ENCODE data around the gene PTCD3.

Gene PTCD3

DNA sequence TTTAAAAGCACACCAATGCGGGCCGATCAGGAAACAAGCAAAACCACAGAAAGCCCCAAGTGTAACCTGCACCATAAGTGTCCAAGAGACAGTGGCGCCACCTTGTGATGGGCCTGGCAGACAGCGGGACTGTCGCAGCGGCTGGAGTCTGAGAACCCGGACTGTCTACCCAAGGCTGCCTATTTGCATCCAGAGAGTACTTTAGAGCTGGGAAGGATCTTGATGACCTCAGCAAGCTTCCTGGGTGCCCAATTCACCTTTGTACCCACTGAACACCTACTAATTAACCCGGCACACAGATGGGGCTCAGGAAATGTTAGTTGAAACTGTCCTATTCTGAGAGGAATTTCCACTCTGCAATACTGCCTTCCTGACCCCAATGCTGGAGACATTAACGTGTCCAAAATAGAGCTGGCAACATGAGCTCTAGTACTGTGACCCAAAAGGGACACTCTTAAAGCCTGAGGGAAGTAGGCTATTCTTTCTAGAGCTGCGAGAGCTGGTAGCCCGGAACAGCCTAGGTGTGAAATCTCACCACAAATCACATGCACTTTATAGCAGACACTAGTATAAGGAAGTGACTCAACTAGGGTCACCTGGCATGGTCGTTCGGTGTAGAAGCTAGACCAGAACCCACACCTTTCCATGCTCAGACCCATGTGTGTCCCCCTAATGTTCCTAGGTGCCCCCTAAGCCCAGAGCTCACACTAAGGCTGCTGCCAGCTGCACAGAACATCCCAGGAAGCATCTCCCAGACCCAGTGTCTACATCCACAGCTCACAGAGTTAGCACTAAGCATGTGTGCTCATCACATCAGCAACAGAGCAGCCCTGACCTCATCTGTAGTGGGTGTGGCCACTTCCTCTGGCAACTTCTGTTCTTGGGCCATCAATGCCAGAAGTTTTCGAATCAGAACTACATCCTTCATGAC lies 25.8 kb upstream of the PTCD3 start:
- H3K4me3 ChIP-seq = no peak overlapping the region
- H3K27ac ChIP-seq = peak overlapping the region in 8 of 21 experiments; percentile 6 to 78 (median 26)

DNA sequence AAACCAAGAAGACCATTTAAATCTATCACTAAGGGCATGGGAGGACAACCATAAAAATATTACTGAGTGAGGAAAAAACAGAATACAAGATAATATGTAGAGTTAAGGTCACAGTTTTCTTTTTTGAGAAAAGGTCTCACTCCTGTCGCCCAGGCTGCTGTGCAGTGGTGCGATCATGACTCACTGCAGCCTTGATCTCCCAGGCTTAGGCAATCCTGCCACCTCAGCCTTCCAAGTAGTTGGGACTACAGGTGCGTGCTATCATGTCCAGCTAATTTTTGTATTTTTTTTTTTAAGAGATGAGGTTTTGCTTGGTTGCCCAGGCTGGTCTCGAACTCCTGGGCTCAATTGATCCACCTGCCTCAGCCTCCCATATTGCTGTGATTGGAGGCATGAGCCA lies 24.3 kb upstream of the PTCD3 start:
- H3K4me3 ChIP-seq = no peak overlapping the region
- no peak overlapping the region for H3K27ac ChIP-seq

GRCh38 chr2:86082756-86083155 lies 23.3 kb upstream of the PTCD3 start:
- H3K4me3 ChIP-seq = no peak overlapping the region
- no peak overlapping the region for H3K27ac ChIP-seq

- no peak overlapping the region for H3K27ac ChIP-seq
- H3K4me3 ChIP-seq = no peak overlapping the region
Observed at GRCh38 chr2:86087936-86088850, 17.8 kb upstream of the PTCD3 start.

DNA sequence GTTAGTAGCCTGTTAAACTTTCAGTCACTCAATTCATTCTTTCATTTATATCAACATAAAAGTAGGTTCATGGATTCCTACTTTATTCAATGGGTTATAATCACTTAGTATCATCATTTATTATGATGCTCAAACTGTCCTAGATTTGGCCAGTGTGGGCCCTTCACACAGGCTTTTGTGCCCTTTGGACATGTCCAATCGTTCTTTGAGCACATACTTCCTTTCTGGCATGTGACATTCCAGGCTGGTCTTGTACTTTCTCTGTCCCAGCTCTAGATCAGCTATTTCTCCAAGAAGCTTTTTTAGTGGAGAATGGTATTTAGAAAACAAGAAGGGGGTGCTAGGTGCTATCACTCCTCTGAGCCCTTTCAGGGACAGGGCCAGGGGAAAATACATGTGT lies 11.8 kb upstream of the PTCD3 start:
- Histone ChIP-seq H3K27ac (no peak overlapping the region), H3K4me3 (no peak overlapping the region)

GRCh38 chr2:86097114-86097896 lies 8.7 kb upstream of the PTCD3 start:
- no peak overlapping the region for H3K27ac ChIP-seq
- H3K4me3 ChIP-seq = no peak overlapping the region

DNA sequence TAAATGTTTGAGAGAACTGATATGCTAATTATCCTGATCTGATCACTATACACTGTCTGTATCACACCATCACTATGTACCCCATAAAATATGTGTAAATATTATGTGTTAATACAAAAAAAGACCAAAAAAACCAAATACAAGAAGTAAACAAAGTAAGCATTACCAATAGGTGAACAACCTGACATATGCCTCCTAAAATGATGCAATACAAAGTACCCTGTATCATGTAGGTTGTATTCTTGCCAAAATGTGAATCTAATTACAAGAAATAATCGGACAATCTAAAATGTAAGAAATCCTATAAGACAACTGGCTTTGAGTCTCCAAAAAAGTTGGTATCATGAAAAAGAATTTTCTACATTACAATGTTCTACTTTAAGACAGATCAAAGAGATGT lies 8.1 kb upstream of the PTCD3 start:
- no peak overlapping the region for H3K4me3 ChIP-seq

GRCh38 chr2:86102157-86102556 lies 3.9 kb upstream of the PTCD3 start:
- Histone ChIP-seq H3K27ac (no peak overlapping the region), H3K4me3 (no peak overlapping the region)

More for the DNA sequence above, 8.1 kb upstream of the PTCD3 start:
- H3K27ac ChIP-seq = no peak overlapping the region

DNA sequence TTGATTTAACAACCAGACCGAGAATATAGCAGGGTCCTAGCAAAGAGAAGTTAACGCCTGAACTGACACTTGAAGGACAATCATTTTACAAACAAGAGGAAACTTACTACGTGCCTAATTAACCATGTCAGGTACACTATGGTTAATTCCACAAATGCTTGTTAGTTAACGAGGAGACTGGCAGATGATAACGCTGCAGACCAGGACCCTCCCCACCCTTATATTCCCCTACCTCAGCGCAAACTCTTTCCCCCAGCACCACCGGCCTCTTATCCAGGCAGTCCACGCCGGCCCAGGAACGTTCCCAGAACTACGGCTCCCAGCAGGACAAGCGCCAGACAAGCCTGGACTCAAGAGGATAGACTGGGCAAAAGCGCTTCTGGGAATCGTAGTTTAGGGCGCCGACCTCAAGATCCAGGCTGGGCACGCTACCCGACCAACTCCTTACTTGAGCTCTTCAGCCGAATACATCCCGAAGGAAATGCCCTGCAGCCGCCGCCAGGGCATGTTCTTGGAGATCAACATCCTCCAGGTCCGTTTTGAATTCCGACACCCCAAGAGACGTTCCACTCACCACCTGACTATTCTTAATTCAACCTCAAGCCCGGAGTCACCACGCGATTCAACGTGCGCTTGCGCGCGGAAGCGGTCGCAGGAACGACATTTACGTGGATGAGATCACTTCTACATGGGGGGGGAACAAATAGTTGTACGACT lies 625 bp upstream of the PTCD3 start, which contains the start of gene POLR1A:
Gene POLR1A, minus strand, starts transcription at position 635 of the 717 bp plus-strand sequence. Its CDS starts 110 bp downstream, at position 525.
- Histone ChIP-seq H3K4me3 (peak within 1 kb of the TSS; percentile 59 to 87 (median 65)), H3K27ac (peak within 1 kb of the TSS; percentile 4 to 94 (median 86))

DNA sequence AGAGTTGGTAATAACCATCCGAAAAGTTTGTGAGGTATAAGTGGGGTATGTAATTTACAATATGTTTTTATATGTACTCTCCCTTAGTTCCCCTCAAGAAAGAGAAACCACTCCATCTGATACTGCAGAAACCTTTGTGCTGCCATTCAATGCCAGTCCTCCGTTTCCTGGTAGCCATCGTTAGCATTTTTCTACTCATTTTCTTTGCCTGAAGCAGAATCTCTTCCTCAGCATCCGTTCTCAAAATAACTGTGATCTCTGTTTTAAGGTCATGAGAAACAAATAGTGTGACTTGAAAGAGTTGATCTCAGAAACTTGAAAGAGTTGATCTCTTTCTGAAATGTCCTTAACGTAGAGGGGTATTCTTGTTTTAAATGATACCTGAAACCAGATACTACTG lies 996 bp downstream of the PTCD3 start:
- Histone ChIP-seq H3K4me3 (peak overlapping the region; percentile 59 to 87 (median 65)), H3K27ac (peak overlapping the region in 9 of 21 experiments; percentile 81 to 93 (median 87))

- no peak overlapping the region for H3K27ac ChIP-seq
- H3K4me3 ChIP-seq = no peak overlapping the region
Observed at GRCh38 chr2:86118130-86118529, 12.1 kb downstream of the PTCD3 start.

GRCh38 chr2:86123328-86123925 lies 17.4 kb downstream of the PTCD3 start:
- H3K4me3 ChIP-seq = no peak overlapping the region
- no peak overlapping the region for H3K27ac ChIP-seq

- Histone ChIP-seq H3K27ac (no peak overlapping the region), H3K4me3 (no peak overlapping the region)
Observed at GRCh38 chr2:86124683-86125082, 18.6 kb downstream of the PTCD3 start.

- Histone ChIP-seq H3K4me3 (no peak overlapping the region), H3K27ac (no peak overlapping the region)
Observed at GRCh38 chr2:86134709-86135108, 28.7 kb downstream of the PTCD3 start.

DNA sequence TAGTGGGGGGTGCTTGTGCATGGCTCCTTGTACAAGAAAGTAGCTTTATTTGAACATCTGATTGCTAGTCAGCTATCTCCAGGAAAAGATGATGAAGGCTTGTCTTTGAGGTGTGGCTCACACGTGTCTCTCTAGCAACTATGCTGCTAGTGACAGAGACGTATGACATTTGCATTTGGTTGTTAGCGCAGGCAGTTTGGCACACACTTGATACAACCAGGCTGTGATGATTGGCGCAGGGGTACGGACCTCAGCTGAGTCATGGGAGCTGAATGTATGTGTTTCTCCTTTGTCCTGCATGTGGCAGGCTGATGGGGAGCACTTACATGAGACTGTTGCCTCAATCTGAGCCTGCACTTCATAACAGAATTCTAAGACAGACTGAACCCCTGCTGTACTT lies 29.6 kb downstream of the PTCD3 start:
- Histone ChIP-seq H3K4me3 (no peak overlapping the region), H3K27ac (no peak overlapping the region)

DNA sequence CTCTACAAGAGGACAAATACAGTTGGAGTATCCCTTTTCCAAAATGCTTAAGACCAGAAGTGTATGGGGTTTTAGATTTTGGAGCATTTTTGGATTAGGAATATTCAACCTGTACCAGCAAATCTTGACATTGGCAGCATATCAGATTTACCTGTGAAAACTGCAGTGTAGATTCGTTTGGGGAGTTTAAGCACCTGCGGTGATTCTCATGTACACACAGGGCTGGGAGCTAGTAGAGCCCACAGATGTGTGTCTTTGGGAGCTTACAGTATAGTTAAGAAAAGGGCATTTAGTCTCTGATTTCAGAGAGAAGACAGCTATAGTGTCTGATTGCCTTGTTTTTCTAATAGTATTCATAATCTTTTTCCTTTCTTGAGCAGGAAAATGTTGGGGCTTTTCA lies 30.1 kb downstream of the PTCD3 start:
- H3K27ac ChIP-seq = no peak overlapping the region

DNA sequence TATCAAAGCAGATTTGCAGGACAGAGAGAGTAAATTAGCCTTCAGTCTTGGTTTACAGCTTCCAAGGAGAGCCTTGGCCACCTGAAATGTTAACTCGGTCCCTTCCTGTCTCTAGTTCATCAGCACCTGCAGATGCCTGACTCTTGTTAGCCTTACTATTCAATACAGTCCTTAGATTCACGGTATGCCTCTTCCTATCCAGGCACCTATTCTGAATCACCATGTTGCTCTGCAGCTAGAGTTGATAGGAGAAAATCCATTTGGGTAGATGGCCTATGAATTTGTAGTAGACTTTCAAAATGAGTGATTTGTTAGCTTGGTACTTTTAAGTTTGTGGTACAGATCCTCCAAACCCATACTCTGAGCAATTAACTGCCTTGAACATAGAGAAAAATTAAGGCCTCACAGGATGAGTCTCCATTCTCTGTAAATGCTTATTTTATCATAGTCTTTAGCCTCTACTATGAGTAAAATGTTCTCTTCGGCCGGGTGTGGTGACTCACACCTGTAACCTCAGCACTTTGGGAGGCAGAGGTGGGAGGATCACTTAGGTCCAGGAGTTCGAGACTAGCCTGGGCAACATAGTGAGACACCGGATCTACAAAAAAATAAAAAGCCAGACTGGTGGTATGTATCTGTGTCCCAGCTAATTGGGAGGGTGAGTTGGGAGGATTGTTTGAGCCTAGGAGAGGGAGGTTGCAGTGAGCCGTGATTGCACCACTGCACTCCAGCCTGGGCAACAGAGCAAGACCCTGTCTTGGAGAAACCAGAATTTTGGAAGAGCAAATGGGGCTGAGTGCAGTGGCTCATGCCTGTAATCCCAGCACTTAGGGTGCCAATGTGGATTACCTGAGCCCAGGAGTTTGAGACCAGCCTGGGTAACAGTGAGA lies 32.9 kb downstream of the PTCD3 start:
- H3K4me3 ChIP-seq = no peak overlapping the region
- H3K27ac ChIP-seq = peak overlapping the region in 1 of 21 experiments; percentile 17

More for the DNA sequence above, 30.1 kb downstream of the PTCD3 start:
- H3K4me3 ChIP-seq = no peak overlapping the region

DNA sequence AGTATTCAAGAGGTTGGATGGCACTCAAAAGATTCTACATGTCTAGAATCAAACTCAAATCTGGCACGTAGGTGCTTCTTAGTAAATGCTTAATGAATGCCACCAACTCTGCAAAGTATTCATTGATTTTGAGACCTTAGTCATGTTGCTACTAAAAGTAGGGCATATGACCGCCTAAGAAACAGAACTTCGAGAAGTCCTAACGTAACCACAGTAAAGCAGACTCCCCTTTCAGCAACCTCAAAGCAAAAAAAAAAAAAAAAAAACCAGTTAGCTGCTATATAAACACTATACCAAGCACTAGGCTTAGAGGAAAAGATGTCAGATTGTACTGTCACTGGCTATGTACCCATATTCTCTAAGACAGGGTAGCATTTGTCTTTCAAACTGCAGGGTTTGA lies 33.9 kb downstream of the PTCD3 start:
- Histone ChIP-seq H3K27ac (no peak overlapping the region), H3K4me3 (no peak overlapping the region)

Data from skin epidermis (tissue), 12 donors.